ENCODE data around the gene TRMT44.
A peak's percentile ranks its signal among the peaks of the same experiment; 100 is the strongest.

Gene TRMT44

GRCh38 chr4:8440492-8441311, at the start of gene TRMT44, which contains the start of gene ACOX3:
TRMT44 (plus strand) TSS chr4:8440777; CDS start chr4:8440823, 46 bp downstream.
ACOX3 (minus strand) TSS chr4:8440723; CDS start chr4:8416521, 24,202 bp downstream.
- TF ChIP-seq, protein P1, sequence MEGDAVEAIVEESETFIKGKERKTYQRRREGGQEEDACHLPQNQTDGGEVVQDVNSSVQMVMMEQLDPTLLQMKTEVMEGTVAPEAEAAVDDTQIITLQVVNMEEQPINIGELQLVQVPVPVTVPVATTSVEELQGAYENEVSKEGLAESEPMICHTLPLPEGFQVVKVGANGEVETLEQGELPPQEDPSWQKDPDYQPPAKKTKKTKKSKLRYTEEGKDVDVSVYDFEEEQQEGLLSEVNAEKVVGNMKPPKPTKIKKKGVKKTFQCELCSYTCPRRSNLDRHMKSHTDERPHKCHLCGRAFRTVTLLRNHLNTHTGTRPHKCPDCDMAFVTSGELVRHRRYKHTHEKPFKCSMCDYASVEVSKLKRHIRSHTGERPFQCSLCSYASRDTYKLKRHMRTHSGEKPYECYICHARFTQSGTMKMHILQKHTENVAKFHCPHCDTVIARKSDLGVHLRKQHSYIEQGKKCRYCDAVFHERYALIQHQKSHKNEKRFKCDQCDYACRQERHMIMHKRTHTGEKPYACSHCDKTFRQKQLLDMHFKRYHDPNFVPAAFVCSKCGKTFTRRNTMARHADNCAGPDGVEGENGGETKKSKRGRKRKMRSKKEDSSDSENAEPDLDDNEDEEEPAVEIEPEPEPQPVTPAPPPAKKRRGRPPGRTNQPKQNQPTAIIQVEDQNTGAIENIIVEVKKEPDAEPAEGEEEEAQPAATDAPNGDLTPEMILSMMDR (IDR thresholded peaks at IDR 0.05; ENCODE audit: low read depth, low read length), result no peak
- H3K4me3 ChIP-seq (ENCODE audit: low read depth, low read length), result peak within 1 kb of the TSS; percentile 96

GRCh38 chr4:8391071-8391470, 49.5 kb upstream of the TRMT44 start:
- H3K4me3 ChIP-seq (ENCODE audit: low read depth, low read length), result no peak overlapping the region
- TF ChIP-seq, protein P1 (IDR thresholded peaks at IDR 0.05; ENCODE audit: low read depth, low read length), result no peak

DNA sequence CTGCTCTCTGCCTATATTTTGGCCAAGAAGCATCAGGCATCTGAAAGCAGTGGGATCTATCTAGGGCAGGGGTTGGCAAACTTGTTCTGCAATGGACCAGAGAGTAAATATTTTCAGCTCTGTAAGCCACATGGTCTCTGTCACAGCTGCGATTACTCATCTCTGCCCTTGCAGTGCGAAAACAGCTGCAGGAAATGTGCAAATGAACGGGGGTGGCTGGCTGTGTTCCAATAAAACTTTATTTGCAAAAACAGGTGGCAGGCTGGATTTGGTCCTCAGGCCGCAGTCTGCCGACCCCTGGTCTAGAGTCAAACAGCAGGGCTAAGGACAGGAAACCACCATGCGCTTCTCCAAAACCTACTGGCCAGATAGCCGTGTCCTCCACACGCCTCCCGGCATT, 48.6 kb upstream of the TRMT44 start:
- no peak overlapping the region for H3K4me3 ChIP-seq (ENCODE audit: low read depth, low read length)

GRCh38 chr4:8392591-8393190, 47.9 kb upstream of the TRMT44 start:
- no peak overlapping the region for H3K4me3 ChIP-seq (ENCODE audit: low read depth, low read length)
- TF ChIP-seq, protein P1 (IDR thresholded peaks at IDR 0.05; ENCODE audit: low read depth, low read length), result no peak

More for the DNA sequence above, 48.6 kb upstream of the TRMT44 start:
- TF ChIP-seq, protein P1 (IDR thresholded peaks at IDR 0.05; ENCODE audit: low read depth, low read length), result no peak

- no peak overlapping the region for H3K4me3 ChIP-seq (ENCODE audit: low read depth, low read length)
- TF ChIP-seq, protein P1 (IDR thresholded peaks at IDR 0.05; ENCODE audit: low read depth, low read length), result no peak
Observed at GRCh38 chr4:8393593-8394038, 47.0 kb upstream of the TRMT44 start.

GRCh38 chr4:8394061-8394519, 46.5 kb upstream of the TRMT44 start:
- no peak overlapping the region for H3K4me3 ChIP-seq (ENCODE audit: low read depth, low read length)
- TF ChIP-seq, protein P1 (IDR thresholded peaks at IDR 0.05; ENCODE audit: low read depth, low read length), result no peak

DNA sequence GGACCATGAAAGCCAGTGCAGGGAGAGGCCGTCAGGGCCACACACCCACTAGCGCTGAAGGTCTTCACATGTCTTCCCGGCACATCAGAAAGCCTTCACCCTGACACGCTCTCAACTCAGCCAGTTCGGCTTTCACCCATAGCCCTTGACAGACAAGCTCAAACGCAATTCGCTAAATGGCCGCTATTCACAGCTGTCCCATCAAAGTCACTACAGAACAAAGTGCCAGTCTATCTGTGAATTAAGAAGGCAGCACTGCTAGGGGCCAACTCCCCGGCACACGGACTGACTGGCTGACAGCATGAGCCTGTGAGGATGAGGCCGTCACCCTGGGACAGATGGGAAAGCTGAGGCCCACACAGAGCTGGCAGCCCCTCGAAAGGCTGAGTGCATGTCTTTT, 45.8 kb upstream of the TRMT44 start:
- H3K4me3 ChIP-seq (ENCODE audit: low read depth, low read length), result no peak overlapping the region
- TF ChIP-seq, protein P1 (IDR thresholded peaks at IDR 0.05; ENCODE audit: low read depth, low read length), result no peak

Measured in WI38 (cell line).